Progenitor cell of endocrine pancreas (in vitro differentiated cells): ENCODE results near the gene NT5C. TPM values are rescaled to one million over a fixed set of nuclear protein-coding genes. Genes with fewer than 3 reads are reported as not detected.

ENCODE experiments used
- DNase-seq: peaks from one replicate; pipeline ENCODE4 v3.0.0; 2021; ENCODE audit warnings: low spot score; ENCODE audit not compliant: unreplicated experiment
- H3K27ac Mint-ChIP-seq: 2 replicates; pipeline ENCODE4 v1.8.0; 2021; ENCODE audit warnings: mild to moderate bottlenecking, moderate library complexity, mixed read lengths
- H3K27me3 Mint-ChIP-seq: 2 replicates; pipeline ENCODE4 v1.8.0; 2021; ENCODE audit warnings: mixed read lengths
- H3K36me3 Mint-ChIP-seq: 2 replicates; pipeline ENCODE4 v1.8.0; 2022; ENCODE audit warnings: mixed read lengths; ENCODE audit not compliant: insufficient read depth
- H3K4me1 Mint-ChIP-seq: 2 replicates; pipeline ENCODE4 v1.8.0; 2021; ENCODE audit warnings: low read depth, mixed read lengths
- H3K4me3 Mint-ChIP-seq: 2 replicates; pipeline ENCODE4 v1.8.0; 2021; ENCODE audit warnings: low read depth, mild to moderate bottlenecking, moderate library complexity, mixed read lengths
- H3K9me3 Mint-ChIP-seq: 2 replicates; pipeline ENCODE4 v1.8.0; 2021; ENCODE audit warnings: low read depth, mixed read lengths
- total RNA-seq: library from RNA; stranded (reverse); gene quantifications from 2 replicates; pipeline ENCODE4 v1.2.1, GENCODE V29; 2021
- TF ChIP-seq, protein P1 (sequence below): fragments of 200-600 bp; sonication (generic); IDR thresholded peaks from one replicate; pipeline ENCODE4 v1.5.0; 2021; ENCODE audit warnings: antibody characterized with exemption, mild to moderate bottlenecking; ENCODE audit not compliant: unreplicated experiment

The NT5C gene
- total RNA-seq, 1 donor from 2014 or later, result 58.8 TPM

GRCh38 chr17:75087182-75087557, 44.4 kb downstream of the NT5C start:
- peak overlapping the region; percentile 71 for H3K4me3 Mint-ChIP-seq
- H3K36me3 Mint-ChIP-seq, result no peaks in the 10 kb centered on the region
- H3K27ac Mint-ChIP-seq, result peak overlapping the region; percentile 84
- peaks cover 22% of the 10 kb centered on the region for H3K4me1 Mint-ChIP-seq
- DNase-seq, result no peak
- peaks cover 4% of the 10 kb centered on the region for H3K27me3 Mint-ChIP-seq
- TF ChIP-seq, protein P1, sequence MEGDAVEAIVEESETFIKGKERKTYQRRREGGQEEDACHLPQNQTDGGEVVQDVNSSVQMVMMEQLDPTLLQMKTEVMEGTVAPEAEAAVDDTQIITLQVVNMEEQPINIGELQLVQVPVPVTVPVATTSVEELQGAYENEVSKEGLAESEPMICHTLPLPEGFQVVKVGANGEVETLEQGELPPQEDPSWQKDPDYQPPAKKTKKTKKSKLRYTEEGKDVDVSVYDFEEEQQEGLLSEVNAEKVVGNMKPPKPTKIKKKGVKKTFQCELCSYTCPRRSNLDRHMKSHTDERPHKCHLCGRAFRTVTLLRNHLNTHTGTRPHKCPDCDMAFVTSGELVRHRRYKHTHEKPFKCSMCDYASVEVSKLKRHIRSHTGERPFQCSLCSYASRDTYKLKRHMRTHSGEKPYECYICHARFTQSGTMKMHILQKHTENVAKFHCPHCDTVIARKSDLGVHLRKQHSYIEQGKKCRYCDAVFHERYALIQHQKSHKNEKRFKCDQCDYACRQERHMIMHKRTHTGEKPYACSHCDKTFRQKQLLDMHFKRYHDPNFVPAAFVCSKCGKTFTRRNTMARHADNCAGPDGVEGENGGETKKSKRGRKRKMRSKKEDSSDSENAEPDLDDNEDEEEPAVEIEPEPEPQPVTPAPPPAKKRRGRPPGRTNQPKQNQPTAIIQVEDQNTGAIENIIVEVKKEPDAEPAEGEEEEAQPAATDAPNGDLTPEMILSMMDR, result no peak
- no peaks in the 10 kb centered on the region for H3K9me3 Mint-ChIP-seq

- Mint-ChIP-seq H3K27me3 (peaks cover 4% of the 10 kb centered on the region), H3K4me1 (peaks cover 17% of the 10 kb centered on the region), H3K27ac (peak overlapping the region; percentile 84), H3K9me3 (no peaks in the 10 kb centered on the region), H3K36me3 (no peaks in the 10 kb centered on the region), H3K4me3 (peak overlapping the region; percentile 66)
- DNase-seq, result no peak
- TF ChIP-seq, protein P1, result no peak
Observed at GRCh38 chr17:75086496-75087181, 44.9 kb downstream of the NT5C start.

DNA sequence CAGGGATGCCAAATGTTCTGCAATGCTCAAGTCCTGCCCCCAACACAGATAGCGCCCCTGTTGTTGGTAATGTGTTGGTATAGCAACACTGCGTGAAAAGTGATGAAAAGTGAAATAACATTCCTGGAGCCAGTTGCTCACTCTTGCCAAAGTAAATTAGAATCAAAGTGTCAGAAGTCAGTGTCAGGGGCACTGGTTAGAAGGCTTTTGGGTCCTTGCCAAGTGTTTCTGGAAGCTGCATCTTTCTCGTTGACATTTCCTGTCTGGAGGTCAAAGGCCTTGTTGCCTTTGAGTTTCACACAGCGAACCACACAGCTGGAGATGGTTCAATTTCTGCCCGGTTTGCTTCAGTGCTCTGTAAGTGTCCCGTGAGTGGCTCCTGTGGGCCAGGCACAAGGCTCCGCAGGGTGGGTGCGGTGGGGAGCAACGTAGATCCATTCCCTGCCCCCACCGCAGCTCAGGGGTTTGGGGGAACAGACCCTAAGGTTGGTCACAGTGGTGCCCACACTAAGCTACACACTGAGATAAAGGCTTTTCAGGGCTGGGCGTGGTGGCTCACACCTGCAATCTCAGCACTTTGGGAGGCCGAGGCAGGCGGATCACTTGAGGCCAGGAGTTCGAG, 47.4 kb downstream of the NT5C start:
- H3K36me3 Mint-ChIP-seq, result no peaks in the 10 kb centered on the region
- H3K27me3 Mint-ChIP-seq, result peaks cover 4% of the 10 kb centered on the region
- no peak for DNase-seq
- no peak overlapping the region for H3K4me3 Mint-ChIP-seq
- no peaks in the 10 kb centered on the region for H3K9me3 Mint-ChIP-seq
- no peak overlapping the region for H3K27ac Mint-ChIP-seq
- TF ChIP-seq, protein P1, result no peak
- peaks cover 6% of the 10 kb centered on the region for H3K4me1 Mint-ChIP-seq

GRCh38 chr17:75082683-75083082, 48.9 kb downstream of the NT5C start:
- no peaks in the 10 kb centered on the region for H3K9me3 Mint-ChIP-seq
- DNase-seq, result no peak
- peaks cover 4% of the 10 kb centered on the region for H3K27me3 Mint-ChIP-seq
- H3K27ac Mint-ChIP-seq, result no peak overlapping the region
- H3K4me1 Mint-ChIP-seq, result peaks cover 13% of the 10 kb centered on the region
- no peak overlapping the region for H3K4me3 Mint-ChIP-seq
- TF ChIP-seq, protein P1, result no peak
- H3K36me3 Mint-ChIP-seq, result no peaks in the 10 kb centered on the region

- DNase-seq, result no peak
- no peaks in the 10 kb centered on the region for H3K36me3 Mint-ChIP-seq
Observed at GRCh38 chr17:75081611-75082540, 49.7 kb downstream of the NT5C start.

More at GRCh38 chr17:75081611-75082540, 49.7 kb downstream of the NT5C start:
- Mint-ChIP-seq H3K27ac (no peak overlapping the region), H3K27me3 (peaks cover 4% of the 10 kb centered on the region), H3K4me1 (peaks cover 13% of the 10 kb centered on the region), H3K9me3 (no peaks in the 10 kb centered on the region), H3K4me3 (no peak overlapping the region)
- TF ChIP-seq, protein P1, result no peak
